Ureter (tissue), 1 donor: ENCODE results near the gene PTPN22. TPM values are rescaled to one million over a fixed set of nuclear protein-coding genes. Genes with fewer than 3 reads are reported as not detected.

Experiments
- DNase-seq: peaks from one replicate; pipeline ENCODE4 v3.0.0-alpha.2; 2020; ENCODE audit warnings: low spot score
- total RNA-seq: library from RNA; stranded (reverse); gene quantifications from one replicate; pipeline ENCODE4 v1.2.4, GENCODE V29; 2023
- donor health status: DM: yes; HTN: yes; CAD: no.

PTPN22 gene
- total RNA-seq, result 5.2 TPM

DNA sequence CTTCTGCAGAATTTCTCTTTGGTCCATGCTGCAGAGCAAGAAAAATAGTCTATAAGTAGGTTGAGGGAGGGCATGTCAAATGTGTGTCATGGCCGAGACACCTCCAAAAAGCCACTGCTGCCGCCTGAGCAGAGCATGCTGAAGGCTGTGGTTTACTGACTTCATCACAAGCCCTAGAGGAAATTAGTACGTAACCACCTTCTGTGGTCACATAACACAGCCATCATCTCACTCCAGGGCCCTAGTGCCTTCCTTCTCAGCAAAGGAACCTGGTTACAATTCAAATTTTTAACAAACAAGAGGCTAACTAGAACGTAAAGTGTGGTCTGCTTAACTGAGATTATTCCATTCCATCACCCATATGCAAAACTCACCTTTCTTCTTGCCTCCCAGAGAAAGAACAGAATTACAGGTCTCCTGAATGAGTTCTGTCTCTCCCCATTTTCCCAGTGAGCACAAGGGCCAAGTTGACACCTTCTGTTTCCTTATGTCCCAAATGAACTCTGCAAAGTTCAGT lies at the start of gene PTPN22:
Gene PTPN22, minus strand, starts transcription at position 116 of the 517 bp plus-strand sequence.
- peak; percentile 47 for DNase-seq

DNA sequence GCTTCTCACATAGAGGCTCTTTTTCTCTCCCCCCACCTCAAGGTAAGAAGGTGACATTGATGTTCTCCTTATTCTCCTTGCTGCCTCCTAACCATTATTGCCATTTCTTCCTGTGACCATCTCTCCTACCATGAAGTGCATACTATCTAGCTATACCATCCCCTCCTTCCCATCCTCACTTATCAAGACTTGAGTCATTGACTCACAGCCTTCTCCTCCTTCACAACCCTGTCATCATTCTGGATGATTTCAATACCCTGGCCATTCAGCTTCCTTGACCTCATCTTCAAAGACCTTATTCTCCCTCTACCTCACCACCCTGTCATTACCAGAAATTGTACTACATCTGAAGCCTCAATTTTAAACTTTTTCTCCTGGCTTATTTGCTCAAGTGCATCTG lies 46.7 kb upstream of the PTPN22 start:
- DNase-seq, result no peak

DNA sequence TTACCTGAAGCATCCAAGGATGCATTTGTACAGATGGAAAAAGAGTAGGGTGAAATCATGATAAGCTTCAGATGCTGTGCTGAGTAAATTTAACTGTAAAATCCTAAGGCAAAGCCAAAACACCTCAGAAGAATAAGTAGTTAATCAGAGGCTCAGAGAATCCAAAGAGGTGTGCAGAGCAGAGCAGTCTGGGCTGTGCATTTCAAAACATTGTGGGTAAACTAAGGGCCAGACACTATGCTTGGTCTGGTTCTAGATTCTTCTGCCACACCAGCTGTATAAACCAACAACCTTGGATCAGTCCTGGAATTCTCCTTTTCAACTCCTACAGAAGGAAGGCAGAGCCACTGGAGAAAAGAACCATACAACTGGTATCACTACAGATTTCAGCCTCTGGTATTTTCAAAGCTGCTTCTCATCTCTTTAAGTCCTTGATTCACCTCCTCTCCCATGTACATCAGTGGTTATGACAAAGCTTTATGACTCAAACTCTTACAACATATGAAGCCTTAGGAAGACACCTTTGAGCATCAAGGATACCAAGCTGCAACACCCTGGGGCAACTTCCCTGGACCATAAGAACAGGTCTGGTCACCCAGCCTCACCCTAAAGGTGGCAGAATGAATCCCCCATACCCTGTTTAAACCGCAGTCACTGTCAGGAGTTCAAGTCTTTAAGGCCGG lies 46.0 kb upstream of the PTPN22 start:
- no peak for DNase-seq

DNA sequence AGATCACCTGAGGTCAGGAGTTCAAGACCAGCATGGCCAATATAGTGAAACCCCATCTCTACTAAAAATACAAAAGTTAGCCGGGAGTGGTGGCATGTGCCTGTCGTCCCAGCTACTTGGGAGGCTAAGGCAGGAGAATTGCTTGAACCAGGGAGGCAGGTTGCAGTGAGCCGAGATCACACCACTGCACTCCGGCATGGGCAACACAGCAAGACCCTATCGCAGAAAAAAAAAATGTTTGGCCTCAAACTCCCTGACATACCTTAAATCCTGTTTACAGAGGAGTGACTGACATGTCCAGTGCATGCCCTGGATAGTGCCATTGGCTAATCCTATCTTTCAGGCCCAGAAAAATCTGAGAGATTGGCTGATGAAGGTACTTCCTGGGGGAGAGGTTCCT lies 45.5 kb upstream of the PTPN22 start:
- DNase-seq, result no peak

DNA sequence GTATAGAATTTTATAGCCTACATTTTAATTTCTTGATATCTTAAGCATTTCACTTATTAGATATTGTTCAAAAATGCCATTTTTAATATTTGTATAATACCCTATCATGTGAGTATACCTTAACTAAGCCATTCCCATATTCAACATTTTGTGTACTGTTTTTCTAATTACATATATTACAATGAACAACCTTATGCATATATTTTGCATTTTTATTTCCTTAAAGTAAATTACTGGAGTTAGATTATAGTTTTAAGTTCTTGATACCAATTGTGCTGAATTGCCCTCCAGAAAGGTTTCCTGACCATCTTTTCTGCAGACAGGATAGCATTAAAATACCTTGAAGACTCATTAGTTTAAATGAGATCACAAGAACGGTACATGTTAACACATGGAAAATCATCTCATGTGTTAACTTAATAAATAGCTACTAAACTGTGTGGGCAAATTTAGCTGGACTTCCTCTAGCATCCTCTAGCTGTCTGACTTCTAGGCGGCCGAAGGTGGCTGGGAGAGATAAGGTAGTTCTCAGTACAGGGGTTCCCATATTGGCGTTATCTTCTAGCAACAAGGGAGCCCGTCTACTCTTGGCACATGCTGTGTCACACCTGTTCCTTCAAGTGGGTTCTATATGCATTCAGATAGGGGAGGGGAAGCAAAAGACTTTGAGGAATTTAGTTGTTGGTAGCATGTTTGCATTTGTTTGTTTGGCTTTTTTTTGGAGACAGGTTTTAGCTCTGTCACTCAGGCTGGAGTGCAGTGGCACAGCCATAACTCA lies 42.6 kb upstream of the PTPN22 start:
- DNase-seq, result no peak

DNA sequence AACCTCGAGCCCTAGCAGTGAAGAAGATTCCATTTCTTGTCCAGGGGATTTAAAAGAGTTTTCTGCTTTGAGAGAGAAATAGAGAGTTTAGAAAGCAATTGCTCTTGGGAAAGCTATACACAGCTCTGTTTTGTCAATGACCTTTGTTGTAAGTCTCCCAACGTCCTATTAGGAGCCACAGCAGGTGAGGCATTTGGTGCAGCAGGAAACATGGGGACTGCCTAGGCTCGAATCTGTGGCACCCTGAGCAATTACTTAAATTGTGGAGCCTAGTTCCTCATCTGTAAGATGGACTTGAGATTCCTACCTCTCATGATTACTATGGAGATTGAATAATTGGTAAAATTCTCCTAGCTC lies 41.8 kb upstream of the PTPN22 start:
- DNase-seq, result no peak

DNA sequence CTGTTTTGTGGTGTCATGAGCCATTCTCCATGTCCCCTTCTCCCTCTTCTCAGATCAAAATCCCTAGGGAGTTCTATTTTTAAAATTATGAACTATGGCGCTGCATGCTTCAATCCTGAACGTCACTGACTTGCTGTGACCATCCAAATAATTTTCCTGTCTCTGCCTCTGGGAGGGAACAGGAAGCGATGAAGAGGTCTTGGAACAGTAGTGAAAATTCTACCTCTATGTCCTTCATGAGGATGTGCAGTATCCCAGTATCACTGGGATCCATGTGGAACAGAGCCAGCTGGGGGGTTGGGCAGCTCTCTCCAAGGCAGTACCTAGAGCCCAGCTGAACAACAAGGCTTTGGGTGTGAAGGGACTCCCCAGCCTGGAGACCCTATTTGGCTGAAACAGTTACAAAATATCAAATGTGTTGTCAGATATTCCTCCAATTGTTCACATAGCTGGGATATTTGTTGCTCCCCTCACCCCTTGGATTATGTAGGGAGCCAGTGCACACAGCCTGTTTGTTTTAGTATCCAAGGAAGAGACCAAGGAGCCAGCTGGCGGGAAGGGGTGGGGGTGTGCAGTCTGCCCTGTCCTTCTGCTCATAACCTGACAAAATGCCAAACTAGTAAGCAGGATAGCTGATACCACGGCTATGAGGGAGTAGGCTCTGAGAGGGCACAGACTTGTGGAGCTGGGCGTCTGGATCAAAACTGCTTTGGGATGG lies 41.2 kb upstream of the PTPN22 start:
- no peak for DNase-seq

DNA sequence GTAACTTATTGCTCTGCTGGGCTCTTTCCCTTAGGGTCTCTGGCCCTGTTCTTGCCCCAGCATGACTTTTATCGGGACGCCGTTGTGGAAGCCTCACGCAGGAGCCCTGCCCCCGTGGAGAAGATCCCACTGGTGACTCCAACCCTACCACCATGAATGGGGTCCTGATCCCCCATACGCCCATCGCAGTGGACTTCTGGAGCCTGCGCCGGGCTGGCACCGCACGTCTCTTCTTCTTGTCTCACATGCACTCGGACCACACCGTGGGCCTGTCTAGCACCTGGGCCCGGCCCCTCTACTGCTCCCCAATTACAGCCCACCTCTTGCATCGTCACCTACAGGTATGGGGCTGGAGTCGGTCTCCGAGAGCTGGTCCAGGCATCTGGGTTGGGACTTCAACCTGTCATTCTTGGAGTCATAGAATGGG lies 33.9 kb upstream of the PTPN22 start:
- DNase-seq, result no peak

DNA sequence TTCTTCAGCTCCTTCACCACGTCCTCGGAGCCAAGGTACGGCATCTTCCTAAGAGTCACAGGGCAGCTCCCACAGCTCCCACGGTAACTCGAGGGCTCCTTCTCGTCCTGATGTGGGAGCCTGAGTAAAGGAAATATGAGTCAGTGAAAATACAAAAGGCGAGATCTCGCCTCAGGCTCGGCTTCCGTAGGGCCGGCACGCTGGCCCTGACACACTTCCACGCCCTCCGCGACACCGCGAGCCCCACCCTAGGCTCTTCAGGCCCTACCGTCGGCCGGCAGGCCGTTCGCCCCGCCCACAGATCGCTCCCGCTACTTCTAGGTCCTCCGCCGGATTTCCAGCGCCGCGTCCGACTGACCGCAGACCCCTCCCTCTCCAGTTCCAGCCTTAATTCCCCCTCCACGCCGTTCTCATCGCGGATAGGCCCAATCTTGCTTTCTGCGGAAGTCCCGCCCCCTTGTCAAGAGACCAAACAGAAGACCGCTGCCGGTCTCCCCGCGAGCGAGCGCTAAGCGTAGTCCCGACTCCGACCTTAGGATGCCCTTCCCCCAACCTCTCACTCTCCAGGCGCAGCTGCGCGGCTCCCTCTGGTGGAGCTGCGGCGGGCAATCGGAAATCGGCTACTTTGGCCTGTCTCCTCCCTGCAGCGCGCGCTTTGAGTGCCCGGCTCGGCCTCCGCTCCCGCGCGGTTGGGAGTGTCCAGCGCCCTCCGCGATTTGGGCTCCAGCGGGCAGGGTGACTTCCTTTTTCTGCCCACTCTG lies 33.3 kb upstream of the PTPN22 start, which contains the start of the genes AP4B1 and DCLRE1B:
Gene AP4B1, minus strand, starts transcription at position 126 of the 761 bp plus-strand sequence. Its CDS starts 82 bp downstream, at position 44.
Gene DCLRE1B, plus strand, starts transcription at position 653 of the 761 bp plus-strand sequence. CDS start 261 bp downstream, outside the sequence.
- DNase-seq, result peak; percentile 98

DNA sequence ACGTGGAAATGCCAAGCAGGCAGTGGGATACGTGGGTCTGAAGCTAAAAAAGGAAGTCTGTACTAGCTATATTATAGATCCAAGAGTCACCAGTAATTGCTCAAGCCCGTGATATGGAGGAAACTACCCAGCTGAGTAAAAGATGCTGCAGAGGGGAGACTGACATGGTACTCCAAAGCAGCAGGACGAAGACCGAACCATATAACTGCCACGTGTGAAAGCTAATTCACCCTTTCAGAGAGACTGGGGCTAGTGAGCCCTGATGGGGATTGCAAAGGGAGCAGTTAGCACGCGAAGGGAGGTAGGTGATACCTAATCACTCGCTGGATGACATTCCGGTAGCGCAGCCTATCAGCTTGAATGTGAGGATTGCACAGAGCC lies 32.8 kb upstream of the PTPN22 start:
- no peak for DNase-seq

DNA sequence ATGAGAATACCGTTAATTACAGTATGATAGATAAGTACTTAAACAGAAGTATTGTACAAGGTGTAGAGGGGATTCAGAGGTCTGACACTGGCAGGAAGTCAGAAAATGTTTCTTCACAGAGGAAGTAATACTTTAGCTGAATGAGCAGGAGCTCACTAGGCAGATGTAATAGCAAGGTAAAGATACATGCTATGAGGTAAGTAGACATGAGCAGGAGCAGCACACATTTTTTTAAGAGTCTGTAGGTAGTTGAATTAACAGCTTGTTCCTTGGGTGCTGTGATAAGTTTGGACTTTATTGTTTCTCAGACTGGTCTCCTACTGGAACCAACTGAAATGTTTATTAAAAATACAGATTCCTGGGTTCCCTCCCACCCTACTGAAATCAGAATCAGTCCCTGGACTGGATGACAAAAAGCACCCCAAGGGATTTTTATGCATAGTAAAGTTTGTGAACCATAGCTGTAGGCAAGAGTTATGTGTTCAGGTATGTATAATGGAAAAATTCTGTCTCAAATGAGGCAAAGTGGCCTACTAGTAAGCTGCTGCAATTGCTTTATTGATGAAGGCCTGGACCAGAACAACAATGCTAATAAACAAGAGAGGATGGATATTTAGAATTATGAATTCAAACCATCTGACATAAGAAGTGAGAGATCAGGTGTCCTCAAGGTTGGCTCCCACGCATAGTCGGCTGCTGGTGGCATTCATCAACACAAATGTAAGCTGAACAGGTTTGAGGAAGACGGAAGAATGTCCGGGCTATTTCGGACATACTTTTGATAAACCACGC lies 32.2 kb upstream of the PTPN22 start:
- no peak for DNase-seq

DNA sequence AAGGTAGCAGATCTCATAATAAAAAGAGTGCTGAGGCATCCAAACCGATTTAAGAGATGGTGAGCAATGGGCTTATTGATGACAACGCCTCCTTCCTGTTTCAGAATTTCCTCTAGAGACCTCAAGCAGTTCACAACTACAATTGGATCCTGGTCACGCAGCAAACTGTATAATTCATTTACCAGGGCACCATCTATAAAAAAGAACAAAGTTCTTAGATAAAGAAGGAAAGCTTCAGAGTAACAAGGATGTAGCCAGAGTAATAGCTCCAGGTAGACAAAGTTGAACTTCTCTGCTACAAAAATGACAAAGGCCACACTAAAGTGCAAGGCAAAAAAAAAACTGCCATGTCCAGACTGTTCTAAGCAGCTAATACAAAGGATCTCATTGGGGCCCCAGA lies 29.7 kb upstream of the PTPN22 start:
- no peak for DNase-seq

DNA sequence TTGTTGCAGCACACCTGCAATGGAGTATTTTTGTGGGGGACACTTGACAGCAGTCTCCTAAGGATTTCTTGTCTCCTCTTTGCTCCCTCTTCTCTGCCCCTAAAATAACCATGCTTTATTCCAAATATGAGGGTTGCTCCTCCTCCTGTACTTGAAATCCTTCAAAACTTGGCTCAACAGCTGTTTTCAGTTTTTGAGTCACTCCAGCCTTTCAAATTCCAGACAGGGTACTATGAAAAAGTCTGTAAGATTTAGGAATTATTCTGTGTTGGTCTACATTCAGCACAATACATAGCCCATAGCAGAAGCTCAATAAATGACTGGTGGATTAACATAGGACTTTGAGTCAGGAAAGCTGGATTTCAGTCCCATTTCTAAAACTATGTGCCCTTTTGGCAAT lies 27.6 kb upstream of the PTPN22 start:
- no peak for DNase-seq

DNA sequence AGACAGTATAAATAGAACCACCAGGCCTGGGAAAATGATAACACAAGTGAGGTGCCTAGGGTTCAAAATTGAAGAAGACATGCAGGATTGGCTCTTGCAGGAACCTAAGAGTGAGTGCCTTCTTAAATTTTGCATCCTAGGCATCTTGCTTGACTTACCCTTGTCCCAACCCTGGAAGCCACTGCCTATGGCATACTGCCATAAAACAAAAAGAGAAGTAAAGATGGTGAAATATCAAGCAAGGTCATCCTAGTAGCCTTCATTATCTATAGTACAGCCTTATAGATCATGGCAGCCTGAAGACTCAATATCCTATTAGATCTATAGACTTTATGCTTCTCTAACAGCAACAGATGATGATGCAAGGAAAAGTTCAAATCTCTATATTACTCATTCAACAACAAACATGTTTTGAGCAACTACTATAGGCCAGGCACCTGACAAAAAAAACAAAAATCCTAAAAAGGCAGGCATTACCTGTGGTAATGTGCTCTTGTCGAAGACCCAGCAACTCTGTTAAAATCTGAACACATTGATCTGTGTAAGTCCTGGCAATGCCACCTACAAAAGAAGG lies 26.8 kb upstream of the PTPN22 start:
- DNase-seq, result no peak

DNA sequence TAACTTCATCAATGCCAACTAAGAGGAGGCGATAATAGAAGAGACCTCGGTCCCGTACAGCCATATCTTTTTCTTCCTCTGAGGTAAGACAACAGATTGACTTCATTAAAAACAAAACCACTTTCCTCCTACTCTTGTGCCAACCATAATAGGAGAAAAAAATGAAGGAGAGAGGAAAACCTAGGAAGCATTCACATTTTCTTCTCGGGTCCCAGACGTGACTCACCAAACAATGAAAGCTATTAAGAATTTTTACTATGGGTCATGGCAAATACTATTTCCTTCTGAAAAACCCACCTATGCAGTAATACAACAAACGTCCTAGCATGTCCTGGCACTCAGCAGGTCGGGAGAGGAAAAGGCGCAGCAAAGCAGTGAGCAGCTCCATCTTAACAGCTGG lies 24.4 kb upstream of the PTPN22 start:
- no peak for DNase-seq

DNA sequence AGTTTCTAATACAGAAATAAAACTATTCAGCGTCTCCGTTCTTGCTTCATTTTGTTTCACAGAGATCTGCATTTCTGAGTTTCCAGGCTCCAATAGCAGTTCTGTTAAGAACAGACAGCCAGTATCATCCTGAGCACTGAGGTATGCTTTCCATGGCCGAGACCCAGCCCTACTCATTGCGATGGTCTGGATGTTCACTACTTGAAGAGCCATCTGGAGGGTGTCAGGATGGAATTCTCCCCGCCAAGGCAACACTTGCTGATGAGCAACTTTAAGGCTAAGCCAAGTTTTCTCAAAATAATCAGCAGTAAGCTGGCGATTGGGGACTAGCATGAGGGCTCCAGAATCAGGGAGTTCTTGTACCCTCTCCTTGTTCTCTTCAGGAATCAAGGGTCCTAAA lies 23.6 kb upstream of the PTPN22 start:
- no peak for DNase-seq

DNA sequence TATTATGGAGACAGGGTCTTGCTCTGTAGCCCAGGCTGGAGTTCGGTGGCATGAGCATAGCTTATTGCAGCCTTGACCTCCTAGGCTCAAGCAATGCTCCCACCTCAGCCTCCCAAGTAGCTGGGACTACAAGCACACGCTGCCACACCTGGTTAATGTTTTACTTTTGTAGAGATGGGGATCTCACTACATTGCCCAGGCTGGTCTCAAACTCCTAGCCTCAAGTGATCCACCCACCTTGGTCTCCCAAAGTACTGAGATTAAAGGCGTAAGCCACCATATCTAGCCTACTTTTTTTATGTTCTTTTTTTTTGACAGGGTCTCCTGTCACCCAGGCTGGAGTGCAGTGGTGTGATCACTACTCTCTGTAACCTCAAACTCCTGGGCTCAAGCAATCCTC lies 21.8 kb upstream of the PTPN22 start:
- DNase-seq, result no peak

DNA sequence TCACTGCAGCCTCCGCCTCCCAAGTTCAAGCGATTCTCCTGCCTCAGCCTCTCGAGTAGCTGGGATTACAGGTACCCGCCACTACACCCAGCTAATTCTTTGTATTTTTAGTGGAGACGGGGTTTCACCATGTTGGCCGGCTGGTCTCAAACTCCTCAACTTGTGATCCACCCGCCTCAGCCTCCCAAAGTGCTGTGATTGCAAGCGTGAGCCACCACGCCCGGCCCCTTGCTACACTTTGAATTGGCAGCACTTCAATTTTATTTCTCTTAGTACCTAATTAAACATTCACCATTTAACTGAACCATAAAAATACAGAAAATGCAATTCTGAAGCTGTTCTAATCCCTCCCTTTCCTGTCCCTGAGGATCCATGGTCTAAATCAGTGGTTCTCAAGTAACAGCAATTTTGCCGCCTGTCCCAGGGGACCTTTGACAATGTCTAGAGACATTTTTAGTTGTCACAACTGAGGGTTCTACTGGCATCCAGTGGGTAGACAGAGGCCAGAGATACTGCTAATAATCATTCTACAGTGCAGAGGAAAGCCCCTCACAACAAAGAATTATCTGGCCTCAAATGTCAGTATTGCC lies 20.2 kb upstream of the PTPN22 start:
- no peak for DNase-seq

DNA sequence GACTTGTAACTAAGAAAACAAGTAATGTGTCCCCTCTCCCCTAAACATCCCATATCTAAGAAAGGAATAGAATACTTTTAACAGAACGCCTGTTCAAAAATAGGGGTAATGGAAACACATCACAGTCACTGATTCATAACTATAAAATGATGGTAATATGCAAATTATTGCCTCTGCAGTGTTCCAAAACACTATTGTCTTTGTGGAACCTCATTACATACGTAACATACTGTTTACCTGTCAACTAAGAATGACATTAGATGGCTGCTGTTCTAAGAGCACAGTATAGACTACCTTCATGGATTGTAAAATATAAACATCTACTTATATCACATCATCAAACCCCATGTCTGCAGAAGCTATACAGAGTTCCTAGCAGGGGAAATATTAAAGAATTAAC lies 19.3 kb upstream of the PTPN22 start:
- DNase-seq, result no peak
